HG03469 (cell line): ENCODE data around the gene ENPP3.

Source experiments
- ATAC-seq: cut with Tn5 transposase; IDR thresholded peaks from one replicate; pipeline ENCODE4 v1.9.1; 2021; ENCODE audit warnings: mild to moderate bottlenecking, moderate library complexity, moderate number of reproducible peaks; ENCODE audit not compliant: unreplicated experiment

The ENPP3 gene

DNA sequence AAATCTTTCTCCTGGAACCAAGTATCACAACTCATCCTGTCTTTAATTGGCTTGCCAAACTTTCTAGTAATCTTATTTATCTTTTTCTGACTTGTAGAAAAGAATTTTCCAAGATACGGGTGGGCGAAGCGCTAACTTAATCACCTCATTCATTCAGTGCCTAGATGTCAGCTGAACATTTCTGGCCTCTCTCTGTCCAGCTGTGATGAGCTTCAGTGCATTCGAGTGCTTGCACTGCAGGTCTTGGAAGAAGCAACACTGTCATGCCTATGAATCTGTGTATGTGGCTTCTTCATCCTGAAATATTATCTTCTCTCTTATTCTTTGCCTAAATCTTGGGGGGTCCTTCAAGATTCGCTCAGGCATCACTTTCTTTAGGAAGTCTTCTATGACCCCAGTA, 154.4 kb downstream of the ENPP3 start:
- ATAC-seq: no peak

DNA sequence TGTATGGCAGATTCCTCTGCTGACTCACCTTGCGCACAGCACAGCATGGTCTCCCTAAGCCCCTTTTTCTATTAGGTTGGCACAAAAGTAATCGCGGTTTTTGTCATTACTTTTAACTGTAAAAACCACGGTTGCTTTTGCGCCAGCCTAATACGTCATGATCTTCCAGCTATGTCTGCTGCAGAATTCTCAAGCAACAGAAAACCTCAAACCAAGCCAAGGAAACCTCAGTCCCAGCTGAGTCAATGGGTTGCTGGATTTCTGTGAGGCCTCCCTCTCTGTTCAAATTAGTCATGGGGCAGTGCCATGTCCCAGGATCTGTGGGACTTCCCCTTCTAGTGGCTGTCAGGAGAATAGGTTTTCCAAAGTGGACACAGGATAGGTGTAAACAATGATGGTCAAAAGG, 155.0 kb downstream of the ENPP3 start:
- ATAC-seq: no peak

DNA sequence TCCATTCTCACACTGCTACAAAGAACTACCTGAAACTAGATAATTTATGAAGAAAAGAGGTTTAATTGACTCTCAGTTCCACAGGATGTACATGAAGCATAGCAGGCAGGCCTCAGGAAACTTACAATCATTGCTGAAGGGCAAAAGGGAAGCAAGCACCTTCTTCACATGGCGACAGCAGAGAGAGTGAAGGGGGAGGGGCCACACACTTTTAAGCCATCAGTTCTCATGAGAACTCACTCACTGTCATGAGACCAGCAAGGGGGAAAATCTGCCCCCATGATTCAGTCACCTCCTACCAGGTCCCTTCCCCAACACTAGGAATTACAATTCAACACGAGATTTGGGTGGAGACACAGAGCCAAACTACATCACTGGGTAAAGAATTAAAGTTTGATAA, 158.3 kb downstream of the ENPP3 start:
- ATAC-seq: no peak
